GM19372 (cell line): Measurements from ENCODE around the gene AMOT.

ENCODE experiments used
- ATAC-seq: cut with Tn5 transposase; IDR thresholded peaks from one replicate; pipeline ENCODE4 v1.9.1; 2021; ENCODE audit warnings: mild to moderate bottlenecking, low read depth, moderate library complexity; ENCODE audit not compliant: unreplicated experiment

Gene AMOT

DNA sequence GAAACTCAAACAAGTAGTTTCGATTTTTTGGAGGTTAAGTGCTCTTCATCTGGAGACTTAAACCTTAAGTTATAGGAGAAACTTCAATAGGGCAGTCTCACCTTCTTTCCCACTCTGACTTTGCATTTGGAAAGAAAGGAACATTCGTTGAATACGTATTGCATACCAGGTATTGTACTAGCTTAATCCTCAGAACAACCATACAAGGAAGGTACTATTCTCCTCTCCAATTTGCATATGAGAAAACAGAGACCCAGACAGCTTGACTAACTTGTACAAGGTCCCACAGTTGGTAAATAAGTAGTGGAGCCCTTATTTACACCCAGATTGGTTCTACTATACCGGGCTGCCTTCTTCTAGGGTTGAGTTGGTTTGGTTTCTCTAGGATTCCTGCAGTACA, 32.6 kb downstream of the AMOT start:
- no peak for ATAC-seq

DNA sequence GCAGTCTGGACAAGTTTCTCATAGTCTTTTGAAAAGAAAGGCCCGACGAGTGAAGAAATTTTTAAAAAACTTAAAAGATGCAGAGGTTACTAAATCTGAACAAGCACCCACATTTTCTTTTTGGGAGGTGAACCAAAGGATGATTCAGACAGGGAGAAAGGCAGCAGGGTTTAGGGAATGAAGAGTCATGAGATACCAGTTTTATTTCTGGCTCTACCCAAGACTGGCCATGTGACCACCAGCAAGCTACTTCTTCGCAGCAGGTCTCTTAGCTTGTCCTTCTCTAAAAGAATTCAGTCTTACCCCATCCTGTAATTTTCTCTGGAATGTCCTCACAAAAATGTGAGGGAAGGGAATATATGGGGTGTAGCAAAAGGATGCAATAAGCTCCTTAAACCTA, 37.6 kb downstream of the AMOT start:
- ATAC-seq = no peak

DNA sequence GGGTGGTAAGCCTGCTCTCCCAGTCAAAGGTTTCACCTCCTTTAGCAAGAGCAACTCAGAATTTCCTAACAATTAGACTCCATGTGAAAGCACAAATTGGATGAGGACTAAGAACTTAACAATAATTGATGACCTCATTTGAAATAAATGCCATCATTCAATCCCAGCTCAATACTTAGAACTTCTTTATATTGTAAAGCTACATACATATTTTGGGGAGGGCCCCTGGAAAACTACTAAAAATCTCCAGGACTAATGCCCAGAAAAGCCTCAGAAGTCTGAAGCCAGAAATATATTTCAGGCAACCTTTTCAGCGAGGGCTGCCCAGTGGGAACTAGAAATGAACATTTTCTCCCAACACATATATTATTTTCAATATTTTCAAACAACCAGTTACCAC, 38.1 kb downstream of the AMOT start:
- ATAC-seq = no peak

DNA sequence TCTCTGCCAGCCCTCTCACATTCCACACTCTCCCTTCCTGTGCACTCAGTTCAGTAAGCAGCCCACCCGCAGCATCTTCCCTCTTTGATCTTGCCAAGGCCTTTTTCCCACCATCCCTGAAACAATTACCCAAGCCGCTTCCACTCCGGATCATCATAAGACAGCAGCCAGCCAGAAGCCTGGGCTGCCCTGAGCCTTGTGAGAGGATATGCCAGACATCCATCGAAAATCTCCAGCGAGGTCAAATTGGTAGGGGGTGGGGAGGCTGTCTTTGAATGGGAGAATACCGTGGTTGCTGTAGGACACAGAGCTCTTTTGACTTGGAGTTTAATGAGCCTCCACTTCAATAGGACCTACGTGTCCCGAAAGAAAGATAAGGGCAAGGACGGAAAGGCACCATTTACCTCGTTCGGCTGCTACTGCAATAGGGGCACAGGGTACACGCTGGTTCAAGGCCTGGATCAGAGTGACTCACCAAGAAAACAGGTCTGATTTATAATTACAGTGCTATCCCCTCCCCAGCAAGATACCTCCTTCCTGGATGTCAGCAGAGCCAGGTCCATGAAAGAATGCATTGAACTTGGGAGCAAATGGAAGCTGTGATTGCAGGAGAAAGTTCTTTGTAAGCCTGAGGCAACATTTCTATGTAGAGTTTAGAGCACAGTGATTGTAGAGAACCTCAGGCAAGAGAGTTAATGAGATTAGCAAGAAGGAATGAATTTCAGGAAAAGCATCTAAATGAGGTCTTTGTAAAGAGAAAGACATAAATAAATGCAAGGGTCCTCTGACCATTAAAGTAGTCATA, 39.5 kb downstream of the AMOT start:
- no peak for ATAC-seq

DNA sequence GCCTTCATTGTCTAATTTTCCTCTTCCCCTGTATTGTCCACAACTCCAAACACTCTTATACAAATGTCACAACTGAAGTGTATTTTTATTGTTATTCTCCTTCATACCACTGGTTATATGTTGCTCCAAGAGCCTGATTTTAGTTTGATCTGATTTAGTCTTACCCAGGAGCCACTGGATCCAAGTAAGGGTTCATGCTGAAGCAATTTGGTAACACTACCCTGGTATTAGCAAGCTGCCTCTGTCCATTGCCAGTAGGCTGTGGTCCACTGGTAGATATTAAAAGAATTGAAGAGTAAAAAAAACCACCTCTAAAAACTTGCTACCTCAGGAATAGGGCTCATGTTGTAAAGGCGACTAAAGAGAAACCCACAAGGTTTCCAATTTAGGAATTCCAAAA, 41.2 kb downstream of the AMOT start:
- ATAC-seq = no peak

DNA sequence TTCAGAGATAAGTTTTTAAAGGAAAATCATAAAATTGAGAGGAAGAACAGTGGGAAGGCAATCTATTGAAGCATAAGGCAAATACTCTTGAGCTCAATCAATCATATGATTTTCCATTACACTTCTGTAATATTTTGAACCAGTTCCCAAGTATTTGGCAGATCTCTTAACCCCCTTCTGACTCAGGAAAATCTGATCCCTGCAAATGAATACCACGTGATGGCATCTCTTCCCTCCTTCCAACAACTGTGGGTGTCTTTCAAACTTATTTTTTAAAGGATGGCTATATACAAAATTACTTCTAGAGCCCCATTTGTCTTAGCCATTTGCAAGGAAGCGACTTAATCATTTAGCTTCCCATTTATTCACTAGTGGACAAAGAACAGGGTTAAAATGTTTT, 41.9 kb downstream of the AMOT start:
- ATAC-seq = no peak

DNA sequence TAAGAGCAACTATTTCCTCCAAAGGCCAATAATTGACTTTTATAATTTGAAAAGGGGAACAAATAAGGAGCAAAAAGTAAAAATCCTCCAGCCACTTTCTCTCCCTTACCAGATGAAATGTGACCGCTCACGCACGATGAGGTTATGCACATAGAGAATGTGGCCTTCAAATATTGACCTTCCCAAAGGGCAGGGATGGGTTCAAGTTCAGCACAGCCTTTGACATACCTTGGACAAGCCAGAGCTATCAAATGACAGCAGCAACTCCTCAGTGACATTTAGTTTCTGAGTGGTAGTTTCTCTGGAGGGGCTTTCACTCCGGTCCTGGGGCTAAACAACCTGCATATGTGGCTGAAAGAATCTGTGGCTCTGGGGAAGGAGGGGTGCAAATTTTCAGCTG, 50.7 kb downstream of the AMOT start:
- ATAC-seq = no peak

DNA sequence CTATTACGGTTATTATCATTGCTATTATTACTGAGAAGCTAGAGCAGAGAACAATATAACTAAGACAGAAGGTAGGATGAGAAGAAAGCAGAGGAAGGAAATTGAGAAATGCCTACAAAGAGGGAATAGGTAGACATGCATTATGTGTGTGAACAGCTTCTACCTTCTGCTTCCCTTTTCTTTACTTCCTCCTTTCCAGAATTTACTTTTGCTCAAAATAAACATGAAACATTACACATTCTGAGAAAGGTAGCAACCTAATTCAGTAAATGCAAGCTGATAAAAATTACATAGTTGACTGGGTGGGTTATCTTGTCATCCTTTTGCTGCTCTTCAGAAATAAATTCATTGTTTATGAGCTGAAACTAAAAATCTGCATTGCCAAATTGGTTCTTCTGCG, 54.6 kb downstream of the AMOT start:
- no peak for ATAC-seq

DNA sequence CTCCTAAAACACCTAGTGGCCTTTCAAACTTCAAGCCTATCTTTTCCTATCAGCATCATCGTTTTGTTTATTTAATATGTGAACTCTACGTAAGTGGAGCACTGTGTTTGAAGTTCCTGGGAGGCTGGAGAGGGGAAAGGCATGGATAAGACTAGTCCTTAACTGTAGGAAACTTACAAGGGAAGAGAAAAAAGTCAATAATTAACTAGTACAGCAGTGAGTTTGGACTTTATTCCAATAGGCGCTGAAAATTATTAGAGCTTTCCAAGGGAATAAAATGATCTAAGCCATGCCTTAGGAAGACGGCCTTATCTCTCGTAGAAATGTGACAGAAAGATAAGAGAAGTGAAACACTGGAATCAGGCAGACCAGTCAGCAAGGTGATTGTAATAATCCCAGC, 55.3 kb downstream of the AMOT start:
- ATAC-seq = no peak

DNA sequence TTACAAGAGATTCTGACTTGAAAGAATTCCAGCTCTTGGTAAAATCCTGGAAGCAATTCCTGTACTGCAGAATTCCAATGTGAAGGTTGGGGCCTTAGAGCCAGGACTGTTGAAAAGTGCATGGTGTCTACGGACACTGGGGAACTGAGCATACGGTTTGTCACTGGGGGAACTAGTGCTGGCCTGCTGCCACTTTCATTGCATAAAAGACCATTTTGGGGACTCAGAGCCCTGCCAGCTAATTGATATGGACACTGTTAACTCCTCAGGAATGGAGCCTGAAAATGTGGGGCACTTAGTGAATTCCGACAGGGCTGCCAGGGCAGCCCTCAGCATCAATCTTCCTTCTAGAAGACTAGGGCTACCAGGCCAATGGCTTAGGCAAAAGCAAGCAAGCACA, 55.9 kb downstream of the AMOT start:
- ATAC-seq = no peak

DNA sequence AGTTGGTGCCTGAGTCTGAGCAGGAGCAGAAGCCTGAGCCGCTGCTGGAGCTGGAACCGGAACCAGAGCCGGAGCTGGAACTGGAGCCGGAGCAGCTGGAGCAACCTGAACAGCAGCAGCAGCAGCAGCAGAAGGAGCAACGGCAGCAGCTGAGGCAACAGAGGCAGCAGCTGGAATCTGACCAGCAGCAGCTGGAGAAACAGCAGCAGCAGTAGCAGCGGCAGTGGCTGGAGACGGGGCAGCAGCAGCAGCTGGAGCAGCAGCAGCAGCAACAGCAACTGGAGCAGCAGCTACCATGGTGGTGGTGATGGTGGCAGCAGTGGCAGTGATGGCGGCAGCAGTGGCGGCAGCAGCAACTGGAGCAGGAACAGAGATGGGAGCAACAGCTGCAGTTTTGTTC, 61.5 kb downstream of the AMOT start:
- ATAC-seq = no peak

DNA sequence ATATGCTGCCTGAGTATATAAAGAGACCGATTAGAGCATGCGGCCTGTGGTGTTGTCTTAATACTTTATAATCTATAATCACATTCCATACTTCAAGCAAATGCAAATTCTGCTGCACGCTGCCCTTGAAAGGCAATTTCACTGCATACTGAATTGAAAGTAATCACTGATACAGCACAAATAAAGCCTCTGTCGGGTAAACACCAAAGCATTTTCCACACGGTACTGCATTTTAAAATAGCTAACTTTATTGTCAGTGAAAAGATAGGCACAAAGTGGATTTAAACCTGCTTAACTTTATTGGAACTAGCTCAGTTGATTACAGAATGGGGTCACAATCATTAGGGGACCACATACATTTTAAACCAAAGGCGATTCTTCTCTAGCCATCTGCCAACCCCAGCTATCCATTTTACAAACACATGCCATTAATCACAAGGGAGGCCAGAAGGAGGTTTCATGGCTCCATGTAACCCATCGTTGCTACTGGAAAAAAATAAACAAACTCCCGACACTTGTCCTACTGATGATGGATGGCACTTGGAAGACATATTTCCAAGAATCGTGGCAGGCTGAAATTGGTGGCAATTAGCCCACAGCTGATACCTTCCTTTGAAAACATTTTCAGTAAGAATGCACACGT, 65.9 kb downstream of the AMOT start:
- ATAC-seq = no peak

DNA sequence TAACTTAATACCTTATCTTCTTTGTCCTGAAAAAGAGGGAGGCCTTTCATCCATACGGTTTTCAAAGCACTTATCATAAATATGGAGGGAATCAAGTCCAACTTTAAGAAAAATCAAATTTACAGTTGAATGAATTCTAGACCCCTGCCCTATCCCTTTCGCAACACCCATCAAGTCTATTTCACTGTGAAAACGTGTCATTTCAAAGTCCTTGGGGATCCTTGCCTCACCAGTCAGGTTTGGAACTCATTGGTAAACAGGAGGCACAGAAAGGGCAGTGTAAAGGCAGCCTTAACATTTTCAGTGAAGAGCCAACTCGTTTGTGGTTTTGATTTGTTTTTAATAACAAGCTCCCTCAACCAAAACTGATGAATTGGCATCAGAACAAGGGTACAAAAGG, 66.5 kb downstream of the AMOT start:
- no peak for ATAC-seq

DNA sequence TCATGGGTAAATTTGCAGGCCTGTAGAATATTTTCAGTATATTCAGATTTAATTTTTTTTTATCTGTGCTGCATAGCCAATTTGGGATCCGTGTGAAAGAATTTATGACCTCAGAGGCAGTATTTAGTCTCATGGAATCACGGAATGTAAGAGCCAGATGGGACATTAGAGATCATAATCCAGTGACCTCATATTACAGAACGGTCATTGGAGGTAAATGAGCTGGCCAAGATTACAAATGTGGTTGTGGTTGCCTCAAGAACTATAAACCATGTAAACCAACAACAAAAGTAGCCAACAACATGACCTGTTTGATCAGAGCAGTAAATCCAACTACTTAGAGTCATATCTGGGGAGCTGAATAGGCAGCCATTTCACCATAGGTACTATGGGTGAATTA, 71.6 kb downstream of the AMOT start:
- ATAC-seq = no peak

DNA sequence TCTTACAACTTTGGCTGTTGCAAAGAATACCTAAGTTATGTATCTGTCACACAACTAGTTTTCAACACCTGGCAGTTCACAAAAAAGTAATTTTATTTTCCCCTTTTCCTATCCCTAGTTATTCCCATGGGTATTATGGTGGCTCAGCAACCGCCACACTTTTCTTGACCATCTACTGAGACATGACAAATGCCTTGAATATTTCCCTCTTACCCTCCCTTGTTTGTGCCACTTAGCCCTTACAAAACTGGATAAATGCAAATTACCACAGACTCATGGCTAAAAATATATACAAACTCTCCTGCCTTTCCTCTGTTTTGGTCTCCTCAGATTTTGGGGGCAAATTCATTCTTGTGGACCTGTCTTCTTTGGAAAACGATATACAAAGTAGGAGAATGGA, 72.1 kb downstream of the AMOT start:
- ATAC-seq = no peak

DNA sequence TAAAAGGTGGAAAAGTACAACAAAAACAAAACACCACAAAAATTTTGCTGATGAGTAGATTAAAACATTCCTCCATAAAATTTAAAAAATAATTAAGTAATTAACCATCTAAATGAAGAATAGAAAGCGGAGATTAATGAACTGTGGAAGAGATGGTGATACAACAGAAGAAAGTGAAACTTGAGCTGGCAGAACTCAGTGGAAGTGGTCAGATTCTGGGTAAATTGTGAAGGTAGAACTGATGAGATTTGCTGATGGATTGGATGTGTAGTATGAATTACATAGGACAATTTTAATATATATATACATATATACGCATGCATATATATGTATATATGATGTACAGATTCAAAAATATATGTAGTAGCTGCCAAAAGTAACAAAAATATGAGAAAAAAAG, 73.9 kb downstream of the AMOT start:
- ATAC-seq = no peak

DNA sequence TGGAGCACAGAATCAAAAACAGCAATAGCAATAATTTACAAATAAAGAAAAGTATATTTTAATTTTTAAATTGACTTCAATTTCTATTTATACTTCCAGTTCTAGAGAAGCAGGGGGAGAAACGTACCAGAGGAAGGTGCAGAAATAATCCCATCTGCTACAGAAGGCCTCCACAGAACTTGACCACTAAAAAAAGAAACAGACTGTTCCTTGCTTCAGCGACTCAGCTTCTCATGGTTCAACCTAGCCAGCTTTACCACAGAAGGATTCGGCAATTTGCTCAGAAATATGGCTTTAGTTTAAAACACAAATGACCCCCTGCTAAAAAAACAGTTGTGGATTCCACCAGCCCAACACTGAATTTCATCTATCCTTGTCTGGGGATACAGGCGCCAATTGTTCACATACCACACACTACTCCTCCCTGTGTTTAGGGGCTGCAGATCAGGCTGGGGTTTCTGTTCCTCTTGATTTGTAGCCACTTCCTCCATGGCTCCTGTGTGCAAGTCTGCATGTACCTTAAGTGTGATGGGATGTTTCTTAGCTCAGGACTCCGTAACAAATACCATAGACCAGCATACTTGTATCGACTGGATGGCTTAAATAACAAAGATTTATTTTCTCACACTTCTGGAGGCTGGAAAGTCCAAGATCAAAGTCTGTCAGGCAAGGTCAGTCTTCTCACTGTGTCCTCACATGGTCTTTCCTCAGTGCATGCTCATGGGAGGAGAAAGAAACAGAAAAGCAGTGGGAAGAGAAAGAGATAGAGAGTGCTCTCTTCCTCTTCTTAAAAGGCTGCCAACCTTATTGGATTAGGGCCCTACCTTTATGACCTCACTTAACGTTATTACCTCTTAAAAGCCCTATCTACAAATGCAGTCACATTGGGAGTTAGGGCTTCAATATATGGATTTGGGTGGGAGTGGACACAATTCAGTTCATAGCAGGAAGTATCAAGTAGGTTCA, 79.1 kb downstream of the AMOT start:
- ATAC-seq = peak; percentile 86

DNA sequence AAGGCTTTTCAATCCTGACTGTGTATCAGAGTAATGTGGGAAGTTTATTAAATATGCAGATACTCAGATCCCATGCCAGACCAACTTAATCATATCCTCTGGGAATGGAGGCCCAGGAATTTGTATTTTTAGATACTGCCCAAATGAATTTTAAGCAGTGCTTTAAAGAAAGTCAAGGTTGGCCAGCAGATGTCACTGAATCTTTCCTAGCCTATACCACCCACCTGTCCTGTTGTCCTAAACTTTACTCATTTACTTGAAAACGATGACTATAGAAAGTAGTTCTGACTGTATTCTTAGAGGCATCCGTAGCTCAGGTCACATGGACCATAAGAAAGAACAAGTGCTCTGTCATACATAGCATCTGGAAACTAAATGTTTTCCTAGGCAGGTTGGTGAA, 79.9 kb downstream of the AMOT start:
- ATAC-seq = peak; percentile 46

DNA sequence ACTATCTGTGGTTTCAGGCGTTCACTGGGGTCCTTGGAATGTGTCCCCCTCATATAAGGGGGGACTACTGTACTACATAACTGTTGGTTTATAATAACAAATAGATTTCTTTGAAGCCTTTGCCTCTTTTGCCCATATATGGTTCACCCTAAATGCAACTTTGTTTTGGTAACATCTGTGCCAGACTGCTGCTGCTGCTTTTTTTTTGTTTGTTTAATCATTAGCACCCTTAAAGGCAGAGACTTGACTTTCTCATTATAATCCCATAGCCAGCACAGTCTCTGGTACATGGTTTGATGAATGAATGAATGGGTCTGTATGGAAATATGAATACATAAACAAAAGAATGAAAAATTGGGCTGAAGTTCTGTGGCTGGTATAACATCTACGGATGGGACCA, 80.7 kb downstream of the AMOT start:
- no peak for ATAC-seq

DNA sequence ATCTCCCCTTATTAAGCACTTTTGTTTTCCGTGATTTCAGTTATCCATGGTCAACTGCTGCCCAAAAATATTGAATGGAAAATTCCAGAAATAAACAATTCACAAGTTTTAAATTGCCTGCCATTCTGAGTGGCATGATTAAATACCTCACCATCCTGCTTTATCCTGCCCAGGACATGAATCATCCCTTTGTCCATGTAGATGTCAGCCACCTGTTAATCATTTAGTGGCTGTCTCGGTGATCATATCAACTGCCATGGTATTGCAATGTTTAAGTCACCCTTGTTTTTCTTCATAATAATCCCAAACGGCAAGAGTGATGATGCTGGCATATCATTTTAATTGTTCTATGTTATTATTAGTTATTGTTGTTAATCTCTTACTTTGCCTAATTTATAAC, 81.1 kb downstream of the AMOT start:
- ATAC-seq = no peak

DNA sequence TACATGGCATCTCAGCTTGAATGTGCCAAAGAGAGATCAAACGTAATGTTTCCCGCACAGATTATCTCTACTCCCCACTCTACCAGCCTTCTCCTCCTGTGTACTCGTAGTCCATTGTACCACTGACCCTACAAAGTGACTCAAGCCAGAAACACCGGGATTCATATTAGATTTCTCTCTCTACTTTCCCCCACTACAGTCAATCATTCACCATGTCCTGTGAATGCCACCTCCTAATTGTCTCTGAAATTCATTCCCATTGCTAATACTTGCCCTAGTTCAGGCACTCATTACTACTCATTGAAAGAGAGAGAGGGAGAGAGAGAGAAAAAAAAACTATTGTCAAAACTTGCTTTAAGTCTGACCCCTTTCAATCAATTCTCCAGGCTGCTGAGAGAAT, 82.7 kb downstream of the AMOT start:
- ATAC-seq = no peak
